Left ventricle myocardium inferior (tissue), 1 donor: ENCODE data around the gene TSHZ2. TPM values are rescaled to one million over a fixed set of nuclear protein-coding genes. Genes with fewer than 3 reads are reported as not detected.

Source experiments
- DNase-seq: peaks from one replicate; pipeline ENCODE4 v3.0.0-alpha.2; 2020
- H3K27ac ChIP-seq: fragments of 200-600 bp; replicated peaks from 2 replicates; pipeline ENCODE4 v1.8.0; 2021
- H3K27me3 ChIP-seq: fragments of 200-600 bp; 2 replicates; pipeline ENCODE4 v1.8.0; 2021; ENCODE audit warnings: low read depth
- H3K36me3 ChIP-seq: fragments of 200-600 bp; 2 replicates; pipeline ENCODE4 v1.8.0; 2021
- H3K4me1 ChIP-seq: fragments of 200-600 bp; 2 replicates; pipeline ENCODE4 v1.8.0; 2021
- H3K4me3 ChIP-seq: fragments of 200-600 bp; 2 replicates; pipeline ENCODE4 v1.8.0; 2021; ENCODE audit warnings: mild to moderate bottlenecking, moderate library complexity
- H3K9me3 ChIP-seq: fragments of 200-600 bp; replicated peaks from 2 replicates; pipeline ENCODE4 v1.8.0; 2021
- intact Hi-C: fragments of 100-400 bp; cut with micrococcal nuclease; formaldehyde crosslinking; loops from one replicate; pipeline ENCODE4 v1.11.0; 2022
- total RNA-seq: library from RNA; stranded (reverse); fragmentation: NEBNext Ultra II Directional; extraction: Animal tissue kit (Norgen Biotek cat#: 25700); gene quantifications from one replicate; pipeline ENCODE4 v1.2.1, GENCODE V29; 2021
- TF ChIP-seq, protein P1 (sequence below): fragments of 200-600 bp; IDR thresholded peaks from 2 replicates; pipeline ENCODE4 v1.8.0; 2021; ENCODE audit warnings: antibody characterized with exemption, mild to moderate bottlenecking, borderline replicate concordance
- donor health status: DM: no; HTN: yes; CAD: no; lungs with severe emphysema.

The TSHZ2 gene
- total RNA-seq, 1 donor from 2014 or later = 3.1 TPM

DNA sequence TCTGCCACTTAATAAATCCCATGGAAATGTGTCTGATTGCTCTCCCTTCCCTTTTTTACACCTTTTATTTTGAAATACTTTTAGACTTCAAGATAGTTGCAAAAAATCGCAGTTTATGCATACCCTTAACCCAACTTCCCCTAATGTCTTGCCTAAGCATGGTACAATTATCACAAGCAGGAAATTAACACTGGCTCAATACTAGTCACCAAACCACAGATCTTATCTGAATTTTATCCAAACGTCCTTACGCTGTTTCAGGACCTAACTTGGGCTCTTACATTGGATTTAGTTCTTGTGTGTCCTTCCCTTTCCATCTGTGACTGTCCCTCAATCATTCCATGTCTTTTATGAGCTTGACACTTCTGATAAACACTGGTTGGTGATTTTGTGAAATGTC is 475.2 kb downstream of the TSHZ2 start:
- TF ChIP-seq, protein P1, sequence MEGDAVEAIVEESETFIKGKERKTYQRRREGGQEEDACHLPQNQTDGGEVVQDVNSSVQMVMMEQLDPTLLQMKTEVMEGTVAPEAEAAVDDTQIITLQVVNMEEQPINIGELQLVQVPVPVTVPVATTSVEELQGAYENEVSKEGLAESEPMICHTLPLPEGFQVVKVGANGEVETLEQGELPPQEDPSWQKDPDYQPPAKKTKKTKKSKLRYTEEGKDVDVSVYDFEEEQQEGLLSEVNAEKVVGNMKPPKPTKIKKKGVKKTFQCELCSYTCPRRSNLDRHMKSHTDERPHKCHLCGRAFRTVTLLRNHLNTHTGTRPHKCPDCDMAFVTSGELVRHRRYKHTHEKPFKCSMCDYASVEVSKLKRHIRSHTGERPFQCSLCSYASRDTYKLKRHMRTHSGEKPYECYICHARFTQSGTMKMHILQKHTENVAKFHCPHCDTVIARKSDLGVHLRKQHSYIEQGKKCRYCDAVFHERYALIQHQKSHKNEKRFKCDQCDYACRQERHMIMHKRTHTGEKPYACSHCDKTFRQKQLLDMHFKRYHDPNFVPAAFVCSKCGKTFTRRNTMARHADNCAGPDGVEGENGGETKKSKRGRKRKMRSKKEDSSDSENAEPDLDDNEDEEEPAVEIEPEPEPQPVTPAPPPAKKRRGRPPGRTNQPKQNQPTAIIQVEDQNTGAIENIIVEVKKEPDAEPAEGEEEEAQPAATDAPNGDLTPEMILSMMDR = no peak
- peaks cover 7% of the 10 kb centered on the region for H3K36me3 ChIP-seq
- H3K27me3 ChIP-seq = peaks cover under 1% of the 10 kb centered on the region
- no peak for DNase-seq
- intact Hi-C loops = no loop called here
- H3K27ac ChIP-seq = no peak overlapping the region
- peaks cover 41% of the 10 kb centered on the region for H3K9me3 ChIP-seq
- peaks cover 11% of the 10 kb centered on the region for H3K4me1 ChIP-seq
- H3K4me3 ChIP-seq = no peak overlapping the region

DNA sequence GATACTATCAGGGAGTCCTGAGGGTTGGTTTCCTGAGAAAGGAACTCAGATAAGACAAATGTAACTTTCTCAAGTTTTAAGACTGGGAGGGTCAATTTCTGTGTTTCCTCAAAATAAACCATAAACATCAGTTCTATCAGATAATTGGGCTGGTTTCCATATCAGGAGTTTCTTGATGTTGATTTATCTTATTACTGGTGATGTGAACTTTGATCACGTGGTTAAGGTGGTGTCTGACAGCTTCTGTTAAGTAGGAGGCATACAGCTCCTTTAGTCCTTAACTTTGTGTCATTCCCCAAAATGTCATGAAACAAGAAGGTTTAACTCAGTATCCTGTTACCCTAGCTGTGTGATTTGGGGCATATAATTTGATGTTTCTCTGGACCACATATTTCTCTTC is 476.3 kb downstream of the TSHZ2 start:
- no peak for DNase-seq
- intact Hi-C loops = no loop called here
- Histone ChIP-seq H3K4me1 (peaks cover 11% of the 10 kb centered on the region), H3K4me3 (no peak overlapping the region), H3K27ac (no peak overlapping the region), H3K27me3 (no peaks in the 10 kb centered on the region), H3K9me3 (peaks cover 41% of the 10 kb centered on the region), H3K36me3 (peaks cover 7% of the 10 kb centered on the region)
- TF ChIP-seq, protein P1 = no peak

DNA sequence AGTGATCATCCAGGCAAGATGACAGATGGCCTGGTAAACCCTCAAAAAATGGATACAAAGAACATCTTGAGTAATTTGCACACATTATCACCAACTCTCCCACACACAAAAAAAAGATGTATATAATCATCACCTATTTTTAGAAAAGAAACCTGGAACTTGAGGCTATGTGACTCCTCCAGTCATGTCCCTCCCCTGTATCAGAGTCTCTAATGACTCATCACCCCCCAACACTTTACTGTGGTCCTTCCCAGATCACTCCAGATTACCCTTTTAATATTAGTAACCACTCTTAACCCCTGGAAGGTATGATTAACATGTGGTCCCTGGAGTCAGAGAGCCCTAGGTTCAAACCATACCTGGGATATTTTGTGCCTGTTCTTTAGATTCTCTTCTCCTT is 476.7 kb downstream of the TSHZ2 start:
- Histone ChIP-seq H3K36me3 (peaks cover 7% of the 10 kb centered on the region), H3K4me3 (no peak overlapping the region), H3K27ac (no peak overlapping the region), H3K27me3 (no peaks in the 10 kb centered on the region), H3K4me1 (peaks cover 9% of the 10 kb centered on the region), H3K9me3 (peaks cover 42% of the 10 kb centered on the region)
- TF ChIP-seq, protein P1 = no peak
- no peak for DNase-seq
- intact Hi-C loops = no loop called here

DNA sequence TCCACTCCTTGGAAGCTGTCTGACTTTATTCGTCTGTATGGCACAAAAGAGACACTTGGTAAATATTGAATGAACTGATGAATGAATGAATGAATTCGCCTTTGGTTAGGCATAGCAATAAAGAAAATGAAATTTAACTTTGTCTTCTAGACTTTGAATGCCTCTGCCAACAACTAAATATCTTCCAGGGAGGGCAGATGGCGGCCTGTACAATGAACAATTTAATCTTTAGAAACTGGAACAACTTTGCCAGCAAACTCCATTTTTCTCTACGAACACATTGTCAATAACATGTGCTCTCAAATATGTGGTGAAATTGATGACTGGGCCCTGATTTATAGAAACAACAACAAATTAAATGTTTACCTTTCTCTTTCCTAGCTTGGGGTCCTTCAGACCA is 480.9 kb downstream of the TSHZ2 start:
- peaks cover 48% of the 10 kb centered on the region for H3K9me3 ChIP-seq
- no peak overlapping the region for H3K27ac ChIP-seq
- intact Hi-C loops = no loop called here
- TF ChIP-seq, protein P1 = no peak
- DNase-seq = no peak
- H3K4me3 ChIP-seq = no peak overlapping the region
- peaks cover 7% of the 10 kb centered on the region for H3K36me3 ChIP-seq
- no peaks in the 10 kb centered on the region for H3K27me3 ChIP-seq
- H3K4me1 ChIP-seq = no peaks in the 10 kb centered on the region

DNA sequence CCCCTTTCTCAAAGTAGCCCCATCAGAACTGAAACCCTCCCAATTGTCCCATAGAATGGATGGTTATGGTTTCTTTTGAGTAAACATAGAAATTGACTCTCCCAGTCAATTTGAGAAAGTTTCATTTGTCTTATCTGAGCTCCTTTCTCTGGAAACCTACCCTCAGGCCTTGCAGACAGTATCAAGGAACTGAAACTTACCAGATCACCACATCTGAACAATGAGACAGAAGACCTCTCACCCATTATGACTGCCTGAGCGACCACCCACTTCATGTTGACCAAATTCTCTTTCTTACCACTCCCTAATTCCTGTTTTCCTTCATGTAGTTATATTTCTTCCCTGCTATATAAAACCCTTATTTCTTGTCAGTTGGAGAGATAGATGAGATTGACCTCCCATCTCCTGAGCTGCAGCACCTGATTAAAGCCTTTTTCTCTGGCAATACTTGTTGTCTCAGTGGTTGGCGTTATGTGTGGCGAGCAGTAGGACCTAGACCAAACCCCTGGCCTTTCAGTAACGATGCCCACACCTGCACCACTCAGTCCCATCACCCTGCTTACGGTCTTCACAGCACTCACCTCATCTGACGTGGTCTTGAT is 482.6 kb downstream of the TSHZ2 start:
- Histone ChIP-seq H3K4me3 (no peak overlapping the region), H3K27me3 (no peaks in the 10 kb centered on the region), H3K9me3 (peaks cover 31% of the 10 kb centered on the region), H3K27ac (no peak overlapping the region), H3K4me1 (no peaks in the 10 kb centered on the region), H3K36me3 (peaks cover 7% of the 10 kb centered on the region)
- TF ChIP-seq, protein P1 = no peak
- intact Hi-C loops = no loop called here
- DNase-seq = no peak
